Measurements from ENCODE around the gene EPM2AIP1. TPM values are rescaled to one million over a fixed set of nuclear protein-coding genes. Genes with fewer than 3 reads are reported as not detected.

The EPM2AIP1 gene
- total and polyA plus RNA-seq, 9 of the 15 experiments (the other 6 are each of a cell fraction or from before 2014, with no cell fraction given) = 6.7 to 44.8 (median 25.2) TPM

DNA sequence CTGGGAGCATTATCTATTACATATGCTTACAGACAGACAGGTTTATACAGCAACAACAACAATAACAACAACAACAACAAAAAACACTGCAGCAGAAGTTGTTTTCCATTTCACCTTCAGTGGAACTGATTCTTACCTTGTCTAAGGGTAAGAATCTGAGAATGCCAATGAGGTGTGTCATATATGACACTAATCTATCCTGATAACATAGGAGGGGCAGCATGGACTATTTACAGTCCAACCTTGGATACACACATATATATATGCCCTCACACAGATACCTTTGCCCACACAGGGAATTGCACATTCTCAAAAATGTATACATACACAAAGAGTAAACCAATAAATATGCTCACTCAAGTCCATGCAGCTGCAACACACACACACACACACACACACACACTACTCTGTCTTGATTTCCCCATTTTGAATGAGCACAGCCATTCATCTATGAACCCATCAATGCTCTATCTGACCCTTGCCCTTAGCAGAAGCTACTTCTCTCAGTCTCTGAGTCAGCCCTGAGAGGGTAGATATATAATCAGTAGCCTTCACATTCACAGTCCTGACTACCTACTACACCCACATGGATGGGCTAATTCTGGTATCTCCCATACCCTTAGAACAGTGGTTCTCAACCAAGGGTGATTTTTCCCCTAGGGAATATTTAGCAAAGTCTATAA, 38.3 kb downstream of the EPM2AIP1 start:
- CTCF ChIA-PET (ENCODE audit: low intra/inter-chr PET ratio) = no interaction called here
- in situ Hi-C loops (cut with MboI) = loop anchor here (10.0 kb wide), 1 partner anchor 220 kb away; no protein-coding TSS in a partner anchor
- peak; percentile 42 for FAIRE-seq
- TF ChIP-seq SMARCC2 (IDR thresholded peaks at IDR 0.05; ENCODE audit: low read depth) (peak; percentile 65), GTF2A2 (tag; IDR thresholded peaks at IDR 0.05) (no peak), NONO (IDR thresholded peaks at IDR 0.05; ENCODE audit: low read depth in 2 of 2, low read length in 1 of 2) (no peak), ZNF780A (CRISPR knock-in tag; IDR thresholded peaks at IDR 0.05) (no peak), KAT8 (IDR thresholded peaks at IDR 0.05; ENCODE audit: low read depth) (no peak), RBM25 (IDR thresholded peaks at IDR 0.05; ENCODE audit: low read depth, low read length, severe bottlenecking) (no peak), KDM1A (IDR thresholded peaks at IDR 0.05) (peak; percentile 81 to 87)
- TF ChIP-seq, protein P1, sequence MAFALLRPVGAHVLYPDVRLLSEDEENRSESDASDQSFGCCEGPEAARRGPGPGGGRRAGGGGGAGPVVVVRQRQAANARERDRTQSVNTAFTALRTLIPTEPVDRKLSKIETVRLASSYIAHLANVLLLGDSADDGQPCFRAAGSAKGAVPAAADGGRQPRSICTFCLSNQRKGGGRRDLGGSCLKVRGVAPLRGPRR (CRISPR knock-in tag; IDR thresholded peaks at IDR 0.05) = no peak
- TF ChIP-seq, protein P2, sequence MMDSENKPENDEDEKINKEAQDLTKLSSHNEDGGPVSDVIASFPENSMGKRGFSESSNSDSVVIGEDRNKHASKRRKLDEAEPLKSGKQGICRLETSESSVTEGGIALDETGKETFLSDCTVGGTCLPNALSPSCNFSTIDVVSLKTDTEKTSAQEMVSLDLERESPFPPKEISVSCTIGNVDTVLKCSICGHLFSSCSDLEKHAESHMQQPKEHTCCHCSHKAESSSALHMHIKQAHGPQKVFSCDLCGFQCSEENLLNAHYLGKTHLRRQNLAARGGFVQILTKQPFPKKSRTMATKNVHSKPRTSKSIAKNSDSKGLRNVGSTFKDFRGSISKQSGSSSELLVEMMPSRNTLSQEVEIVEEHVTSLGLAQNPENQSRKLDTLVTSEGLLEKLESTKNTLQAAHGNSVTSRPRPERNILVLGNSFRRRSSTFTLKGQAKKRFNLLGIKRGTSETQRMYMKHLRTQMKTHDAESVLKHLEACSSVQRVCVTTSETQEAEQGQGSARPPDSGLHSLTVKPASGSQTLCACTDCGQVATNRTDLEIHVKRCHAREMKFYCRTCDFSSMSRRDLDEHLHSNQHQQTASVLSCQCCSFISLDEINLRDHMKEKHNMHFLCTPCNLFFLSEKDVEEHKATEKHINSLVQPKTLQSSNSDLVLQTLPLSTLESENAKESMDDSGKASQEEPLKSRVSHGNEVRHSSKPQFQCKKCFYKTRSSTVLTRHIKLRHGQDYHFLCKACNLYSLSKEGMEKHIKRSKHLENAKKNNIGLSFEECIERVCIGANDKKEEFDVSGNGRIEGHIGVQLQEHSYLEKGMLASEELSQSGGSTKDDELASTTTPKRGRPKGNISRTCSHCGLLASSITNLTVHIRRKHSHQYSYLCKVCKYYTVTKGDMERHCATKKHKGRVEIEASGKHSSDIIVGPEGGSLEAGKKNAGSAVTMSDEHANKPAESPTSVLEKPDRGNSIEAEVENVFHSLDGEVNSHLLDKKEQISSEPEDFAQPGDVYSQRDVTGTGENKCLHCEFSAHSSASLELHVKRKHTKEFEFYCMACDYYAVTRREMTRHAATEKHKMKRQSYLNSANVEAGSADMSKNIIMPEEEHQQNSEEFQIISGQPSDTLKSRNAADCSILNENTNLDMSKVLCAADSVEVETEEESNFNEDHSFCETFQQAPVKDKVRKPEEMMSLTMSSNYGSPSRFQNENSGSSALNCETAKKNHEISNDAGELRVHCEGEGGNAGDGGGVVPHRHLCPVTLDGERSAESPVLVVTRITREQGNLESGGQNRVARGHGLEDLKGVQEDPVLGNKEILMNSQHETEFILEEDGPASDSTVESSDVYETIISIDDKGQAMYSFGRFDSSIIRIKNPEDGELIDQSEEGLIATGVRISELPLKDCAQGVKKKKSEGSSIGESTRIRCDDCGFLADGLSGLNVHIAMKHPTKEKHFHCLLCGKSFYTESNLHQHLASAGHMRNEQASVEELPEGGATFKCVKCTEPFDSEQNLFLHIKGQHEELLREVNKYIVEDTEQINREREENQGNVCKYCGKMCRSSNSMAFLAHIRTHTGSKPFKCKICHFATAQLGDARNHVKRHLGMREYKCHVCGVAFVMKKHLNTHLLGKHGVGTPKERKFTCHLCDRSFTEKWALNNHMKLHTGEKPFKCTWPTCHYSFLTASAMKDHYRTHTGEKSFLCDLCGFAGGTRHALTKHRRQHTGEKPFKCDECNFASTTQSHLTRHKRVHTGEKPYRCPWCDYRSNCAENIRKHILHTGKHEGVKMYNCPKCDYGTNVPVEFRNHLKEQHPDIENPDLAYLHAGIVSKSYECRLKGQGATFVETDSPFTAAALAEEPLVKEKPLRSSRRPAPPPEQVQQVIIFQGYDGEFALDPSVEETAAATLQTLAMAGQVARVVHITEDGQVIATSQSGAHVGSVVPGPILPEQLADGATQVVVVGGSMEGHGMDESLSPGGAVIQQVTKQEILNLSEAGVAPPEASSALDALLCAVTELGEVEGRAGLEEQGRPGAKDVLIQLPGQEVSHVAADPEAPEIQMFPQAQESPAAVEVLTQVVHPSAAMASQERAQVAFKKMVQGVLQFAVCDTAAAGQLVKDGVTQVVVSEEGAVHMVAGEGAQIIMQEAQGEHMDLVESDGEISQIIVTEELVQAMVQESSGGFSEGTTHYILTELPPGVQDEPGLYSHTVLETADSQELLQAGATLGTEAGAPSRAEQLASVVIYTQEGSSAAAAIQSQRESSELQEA (IDR thresholded peaks at IDR 0.05; ENCODE audit: low read depth) = no peak
- TF ChIP-seq, protein P3, sequence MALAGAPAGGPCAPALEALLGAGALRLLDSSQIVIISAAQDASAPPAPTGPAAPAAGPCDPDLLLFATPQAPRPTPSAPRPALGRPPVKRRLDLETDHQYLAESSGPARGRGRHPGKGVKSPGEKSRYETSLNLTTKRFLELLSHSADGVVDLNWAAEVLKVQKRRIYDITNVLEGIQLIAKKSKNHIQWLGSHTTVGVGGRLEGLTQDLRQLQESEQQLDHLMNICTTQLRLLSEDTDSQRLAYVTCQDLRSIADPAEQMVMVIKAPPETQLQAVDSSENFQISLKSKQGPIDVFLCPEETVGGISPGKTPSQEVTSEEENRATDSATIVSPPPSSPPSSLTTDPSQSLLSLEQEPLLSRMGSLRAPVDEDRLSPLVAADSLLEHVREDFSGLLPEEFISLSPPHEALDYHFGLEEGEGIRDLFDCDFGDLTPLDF (CRISPR knock-in tag; IDR thresholded peaks at IDR 0.05) = no peak

More for the DNA sequence above, 38.3 kb downstream of the EPM2AIP1 start:
- Histone ChIP-seq H3K4me1 (replicated peaks in 1 of 2; ENCODE audit: control insufficient read depth in 2 of 2, insufficient read depth in 2 of 2, low read length in 2 of 2) (peaks cover 22 to 50% of the 10 kb centered on the region in 2 experiments), H3K79me2 (ENCODE audit: control insufficient read depth, insufficient read depth, low read length) (no peaks in the 10 kb centered on the region), H3K36me3 (ENCODE audit: control insufficient read depth, insufficient read depth, low read length) (no peaks in the 10 kb centered on the region), H3K27me3 (ENCODE audit: control insufficient read depth in 2 of 2, insufficient read depth in 2 of 2, low read length in 2 of 2) (no peaks in the 10 kb centered on the region), H3K9ac (ENCODE audit: insufficient read depth in 1 of 2, low read depth in 2 of 2, low read length in 2 of 2) (no peak overlapping the region), H3K4me2 (ENCODE audit: insufficient read depth, low read length) (peak overlapping the region; percentile 48; the same call in 1 of the 2 replicates), H3K4me3 (no peak overlapping the region), H3K9me3 (replicated peaks; ENCODE audit: control insufficient read depth, insufficient read depth, low read depth, low read length) (no peaks in the 10 kb centered on the region; the same call in 1 of the 2 replicates), H3K9me1 (ENCODE audit: control insufficient read depth, insufficient read depth, low read length) (no peaks in the 10 kb centered on the region), H3K27ac (ENCODE audit: extremely low read depth, low read depth, low read length) (no peak overlapping the region), H2AFZ (ENCODE audit: low read depth, low read length) (peak overlapping the region; percentile 44; the same call in 1 of the 2 replicates), H4K20me1 (replicated peaks; ENCODE audit: control insufficient read depth, insufficient read depth, low read length) (no peaks in the 10 kb centered on the region)
- no TSS peak for BruUV-seq (replicated peaks)
- DNase-seq (ENCODE audit: extremely low read depth in 1 of 4, low spot score in 3 of 4) = peak in 2 of 4 experiments; percentile 67 to 80
- POLR2A ChIA-PET = interaction anchor here (0.7 to 1.1 kb wide), 4 partner anchors 16 to 80 kb away, joined by 3 to 4 read pairs (median 3); partner anchors contain the start of genes EPM2AIP1 and MLH1
- intact Hi-C loops (cut with micrococcal nuclease) = loop anchor here (5.0 kb wide), 1 partner anchor 258 kb away; no protein-coding TSS in a partner anchor
- ATAC-seq = peak; percentile 21
